ENCODE data around the gene SPOCD1.

- TF ChIP-seq CTCF (IDR thresholded peaks at IDR 0.05 in 8 of 11, conservative IDR thresholded peaks at IDR 0.05 in 3 of 11) (no peak), POLR2A (IDR thresholded peaks at IDR 0.05) (no peak)
These were observed 55.1 kb downstream of the SPOCD1 start for GRCh38 chr1:31760471-31761470.

Data from spleen (tissue), 7 donors.